GM12864 (cell line): ENCODE results near the gene BCDIN3D.

ENCODE experiments used
- DNase-seq: peaks from one replicate; pipeline ENCODE4 v3.0.0-alpha.2; 2011; ENCODE audit warnings: low read depth
- H3K4me3 ChIP-seq: 2 replicates; pipeline ENCODE4 v1.5.1; 2011; ENCODE audit warnings: mild to moderate bottlenecking, low read depth, low read length, control low read depth
- TF ChIP-seq, protein P1 (sequence below): IDR thresholded peaks from 2 replicates; pipeline ENCODE4 v1.5.1; 2011; ENCODE audit warnings: low read depth, mild to moderate bottlenecking, moderate library complexity, low read length, control low read depth, inconsistent platforms; ENCODE audit errors: missing control alignments

Gene BCDIN3D

DNA sequence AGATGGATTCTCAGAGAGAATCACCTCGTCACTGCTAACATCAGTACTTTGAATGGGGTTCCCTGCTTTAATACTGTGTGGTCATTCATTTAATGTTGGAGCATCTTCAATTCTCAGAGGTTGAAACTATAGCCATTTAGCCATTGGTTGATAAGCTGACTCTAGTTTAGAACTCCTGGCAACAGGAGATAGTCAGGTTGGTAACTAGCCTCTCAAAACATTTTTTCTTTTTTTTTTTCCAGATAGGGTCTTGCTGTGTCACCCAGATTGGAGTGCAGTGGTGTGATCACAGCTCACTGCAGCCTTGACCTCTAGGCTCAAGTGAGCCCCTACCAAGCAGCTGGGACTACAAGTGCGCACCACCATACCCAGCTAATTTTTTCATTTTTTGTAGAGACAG, 11.2 kb downstream of the BCDIN3D start:
- H3K4me3 ChIP-seq: no peak overlapping the region
- TF ChIP-seq, protein P1, sequence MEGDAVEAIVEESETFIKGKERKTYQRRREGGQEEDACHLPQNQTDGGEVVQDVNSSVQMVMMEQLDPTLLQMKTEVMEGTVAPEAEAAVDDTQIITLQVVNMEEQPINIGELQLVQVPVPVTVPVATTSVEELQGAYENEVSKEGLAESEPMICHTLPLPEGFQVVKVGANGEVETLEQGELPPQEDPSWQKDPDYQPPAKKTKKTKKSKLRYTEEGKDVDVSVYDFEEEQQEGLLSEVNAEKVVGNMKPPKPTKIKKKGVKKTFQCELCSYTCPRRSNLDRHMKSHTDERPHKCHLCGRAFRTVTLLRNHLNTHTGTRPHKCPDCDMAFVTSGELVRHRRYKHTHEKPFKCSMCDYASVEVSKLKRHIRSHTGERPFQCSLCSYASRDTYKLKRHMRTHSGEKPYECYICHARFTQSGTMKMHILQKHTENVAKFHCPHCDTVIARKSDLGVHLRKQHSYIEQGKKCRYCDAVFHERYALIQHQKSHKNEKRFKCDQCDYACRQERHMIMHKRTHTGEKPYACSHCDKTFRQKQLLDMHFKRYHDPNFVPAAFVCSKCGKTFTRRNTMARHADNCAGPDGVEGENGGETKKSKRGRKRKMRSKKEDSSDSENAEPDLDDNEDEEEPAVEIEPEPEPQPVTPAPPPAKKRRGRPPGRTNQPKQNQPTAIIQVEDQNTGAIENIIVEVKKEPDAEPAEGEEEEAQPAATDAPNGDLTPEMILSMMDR: no peak

GRCh38 chr12:49828133-49829091, 14.5 kb downstream of the BCDIN3D start, which contains the start of gene NCKAP5L:
NCKAP5L (minus strand) TSS chr12:49828413; CDS start chr12:49804044, 24,369 bp downstream.
- TF ChIP-seq, protein P1: no peak
- DNase-seq: peak; percentile 84
- H3K4me3 ChIP-seq: peak within 1 kb of the TSS; percentile 57

More for the DNA sequence above, 11.2 kb downstream of the BCDIN3D start:
- DNase-seq: no peak

DNA sequence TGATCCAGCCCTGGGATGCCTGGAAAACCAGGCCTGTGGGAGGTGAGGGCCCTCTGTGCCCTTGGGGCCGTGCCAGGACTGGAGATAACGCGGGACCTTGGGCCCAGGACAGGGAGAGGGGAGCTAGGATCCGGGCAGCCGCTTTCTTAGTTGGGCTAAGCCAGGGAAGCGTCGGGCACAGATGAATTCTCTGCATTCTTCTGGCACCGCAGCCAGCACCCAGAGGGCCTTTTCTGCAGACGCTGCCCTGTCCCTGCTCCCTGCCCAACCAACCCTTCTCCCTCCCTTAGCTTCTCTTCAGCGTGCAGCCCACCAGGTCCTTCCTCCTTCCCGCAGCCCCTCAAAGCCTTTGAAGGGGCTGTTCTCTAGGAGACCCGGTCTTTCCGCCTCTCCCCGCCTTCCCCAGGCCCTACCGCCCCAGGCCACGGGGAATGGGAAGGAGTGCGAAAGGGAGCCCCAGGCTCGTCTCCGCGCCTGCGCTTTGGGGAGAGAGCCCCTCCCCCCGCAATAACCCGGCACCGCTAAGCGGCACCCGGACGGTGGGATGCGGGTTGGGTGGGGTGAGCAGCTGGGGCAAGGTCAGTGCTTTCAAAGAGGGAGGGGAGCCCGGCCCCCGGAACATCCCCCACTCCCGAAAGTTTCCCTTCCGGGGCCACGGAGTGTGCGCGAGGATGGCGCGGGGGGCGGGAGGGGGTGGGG, 15.4 kb downstream of the BCDIN3D start:
- DNase-seq: no peak
- TF ChIP-seq, protein P1: no peak
- peak overlapping the region; percentile 57 for H3K4me3 ChIP-seq

DNA sequence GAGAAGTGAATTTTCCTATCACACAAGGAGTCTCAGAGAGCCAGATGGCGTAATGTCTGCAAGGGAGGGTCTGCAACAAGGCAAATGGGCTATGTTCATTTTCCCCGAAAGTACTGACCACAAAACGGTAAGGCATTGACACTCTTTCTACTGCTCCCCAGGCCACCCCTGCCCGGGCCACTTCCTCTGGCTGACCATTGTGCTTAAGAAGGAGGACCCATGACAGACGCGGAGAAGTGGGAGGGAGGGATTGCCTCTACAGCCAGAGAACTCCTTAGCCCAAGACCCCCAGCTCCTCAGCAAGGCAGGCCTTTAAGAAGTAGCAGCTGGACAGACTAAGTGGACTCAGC, 15.9 kb downstream of the BCDIN3D start:
- TF ChIP-seq, protein P1: no peak
- DNase-seq: no peak
- peak overlapping the region; percentile 57 for H3K4me3 ChIP-seq

DNA sequence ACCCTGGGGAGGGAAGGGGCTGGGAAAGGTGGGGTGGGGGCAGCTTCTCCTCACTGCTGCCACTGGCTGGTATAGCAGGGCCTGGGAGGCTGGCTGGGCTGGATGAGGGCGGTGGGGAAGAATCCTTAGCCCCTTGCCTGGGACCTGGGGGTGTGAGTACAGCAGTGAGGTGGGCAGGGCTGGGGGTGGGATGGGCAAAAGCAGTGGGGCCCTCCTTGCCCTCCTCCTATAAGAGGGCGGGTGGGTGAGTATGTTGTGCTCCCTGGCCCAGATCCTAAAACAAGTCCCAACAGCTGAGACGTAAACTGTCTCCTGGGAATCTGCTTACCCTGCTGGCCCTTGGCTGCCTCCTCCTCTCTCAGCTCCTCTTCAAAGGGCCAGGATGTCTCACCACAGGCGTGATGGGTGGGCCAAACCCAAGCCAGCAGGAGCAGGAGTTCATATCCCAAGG, 16.9 kb downstream of the BCDIN3D start:
- no peak overlapping the region for H3K4me3 ChIP-seq
- TF ChIP-seq, protein P1: no peak
- no peak for DNase-seq

DNA sequence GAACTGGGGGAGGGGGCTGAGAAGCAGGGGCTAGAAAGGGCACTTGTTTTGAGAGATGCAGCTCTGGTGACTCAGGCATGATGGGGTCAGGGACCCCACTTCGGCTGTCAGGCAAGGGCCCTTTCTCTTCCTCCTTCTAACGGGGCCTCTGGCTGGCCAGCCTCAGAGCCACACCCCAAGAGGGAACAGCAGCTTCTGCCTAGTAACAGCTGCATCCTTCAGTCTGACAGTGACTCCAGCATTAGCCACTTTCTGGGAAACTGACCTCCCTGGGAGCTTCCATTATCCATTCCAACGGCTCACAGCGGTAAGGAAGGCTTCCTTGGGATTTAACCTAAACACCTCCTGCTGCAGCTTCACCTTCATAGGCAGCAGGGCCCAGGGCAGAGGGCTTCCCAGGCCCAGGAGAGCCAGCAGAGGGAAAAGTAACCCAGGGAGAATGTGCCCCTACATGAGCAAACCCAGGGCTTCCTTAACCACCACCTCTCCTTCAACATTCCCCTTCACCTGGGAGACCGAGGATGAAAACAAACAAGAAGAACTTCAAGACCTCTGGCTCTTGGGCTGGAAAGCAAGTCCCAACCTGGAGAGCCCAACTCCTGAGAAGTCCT, 17.4 kb downstream of the BCDIN3D start:
- no peak for DNase-seq
- TF ChIP-seq, protein P1: no peak
- H3K4me3 ChIP-seq: no peak overlapping the region
